ENCODE results near the gene CUL7. TPM values are rescaled to one million over a fixed set of nuclear protein-coding genes. Genes with fewer than 3 reads are reported as not detected.

The CUL7 gene
- total and polyA plus RNA-seq, 2 of the 8 experiments (the other 6 are each of a cell fraction or from before 2014, with no cell fraction given): 10.8 to 15.0 TPM

- 90% methylated on average over 3 of the region's 4 CpGs; no CpG with 5 or more reads in 1 of the 2 experiments for WGBS, 2 experiments (ENCODE audit: extremely low coverage in 1 of 2, insufficient coverage in 1 of 2, insufficient read length in 1 of 2, insufficient replicate concordance in 2 of 2, low coverage in 1 of 2, low lambda C conversion rate in 2 of 2, missing lambda C conversion rate in 1 of 2)
- H3K4me3 ChIP-seq (ENCODE audit: extremely low read depth in 1 of 4, insufficient read depth in 2 of 4, low read depth in 3 of 4, low read length in 4 of 4): no peak overlapping the region
- H3K23ac ChIP-seq (ENCODE audit: insufficient read length): no peak overlapping the region
- POLR2A ChIA-PET (ENCODE audit: partially characterized antibody): interaction anchor here (1.0 to 29.7 kb wide), 7 partner anchors 7 to 127 kb away, joined by 3 to 584 read pairs (median 7); partner anchors contain the start of genes CNPY3, CUL7, KLC4 and KLHDC3
- H2BK12ac ChIP-seq (ENCODE audit: low read depth, low read length): no peak overlapping the region
- no peak overlapping the region for H2BK5ac ChIP-seq (ENCODE audit: low read depth, low read length)
- peaks cover 2 to 35% (median 14%) of the 10 kb centered on the region in 4 experiments; a peak in 5 of 8 replicates for H3K36me3 ChIP-seq (ENCODE audit: control insufficient read depth in 2 of 4, insufficient read depth in 4 of 4, low read length in 3 of 4)
- no peak overlapping the region for H3K4me2 ChIP-seq (ENCODE audit: insufficient read depth in 1 of 2, low read depth in 2 of 2, low read length in 2 of 2)
- peak overlapping the region; percentile 77; the same call in 1 of the 2 replicates for H4K8ac ChIP-seq (ENCODE audit: extremely low read depth, insufficient read depth, low read length)
- H2BK120ac ChIP-seq (replicated peaks; ENCODE audit: low read depth, low read length): no peak overlapping the region
- no peak overlapping the region for H3K14ac ChIP-seq (ENCODE audit: insufficient read length)
- H4K20me1 ChIP-seq (replicated peaks in 1 of 2; ENCODE audit: control insufficient read depth in 1 of 2, insufficient read depth in 2 of 2, low read length in 2 of 2): peaks cover 2 to 16% of the 10 kb centered on the region in 2 experiments
- no peak overlapping the region for H3K27ac ChIP-seq (ENCODE audit: low read depth, low read length)
- peaks cover 2% of the 10 kb centered on the region; the same call in 1 of the 2 replicates for H3K23me2 ChIP-seq (ENCODE audit: low read depth, low read length)
- no peaks in the 10 kb centered on the region for H3K27me3 ChIP-seq (replicated peaks in 1 of 4; ENCODE audit: control insufficient read depth in 3 of 4, extremely low read depth in 1 of 4, insufficient read depth in 3 of 4, low read length in 3 of 4)
- no peak overlapping the region for H2AK5ac ChIP-seq (ENCODE audit: low read depth, low read length)
- no peak overlapping the region for H4K91ac ChIP-seq (replicated peaks; ENCODE audit: insufficient read length, low read length)
- TF ChIP-seq ASH2L (IDR thresholded peaks at IDR 0.05; ENCODE audit: low read length) (no peak), POLR2A (IDR thresholded peaks at IDR 0.05; ENCODE audit: control extremely low read depth in 1 of 2, low read depth in 2 of 2, low read length in 2 of 2) (peak in 1 of 2 experiments; percentile 37; a peak in 1 of 3 replicates), E2F6 (IDR thresholded peaks at IDR 0.05) (no peak), CTBP2 (IDR thresholded peaks at IDR 0.05; ENCODE audit: borderline replicate concordance, insufficient read depth, insufficient read length, low read length) (no peak), SIX5 (IDR thresholded peaks at IDR 0.05; ENCODE audit: low read depth, low read length) (no peak), CEBPB (IDR thresholded peaks at IDR 0.05; ENCODE audit: low read depth, low read length) (no peak)
- no peak overlapping the region for H2BK20ac ChIP-seq (ENCODE audit: low read length)
- H3K18ac ChIP-seq (ENCODE audit: extremely low read depth, low read length): no peak overlapping the region
- no peak for FAIRE-seq
- CTCF ChIA-PET (ENCODE audit: partially characterized antibody): interaction anchor here (0.6 to 2.2 kb wide), 9 partner anchors 9 to 304 kb away, joined by 3 to 5 read pairs (median 3); no protein-coding TSS in a partner anchor
- no peak overlapping the region for H3K56ac ChIP-seq (replicated peaks; ENCODE audit: insufficient read length, low read depth, low read length)
- no peaks in the 10 kb centered on the region for H3K9me3 ChIP-seq (ENCODE audit: insufficient read depth in 2 of 2, low read depth in 1 of 2, low read length in 1 of 2)
- H3K79me2 ChIP-seq (ENCODE audit: control insufficient read depth in 1 of 2, insufficient read depth in 2 of 2, low read length in 2 of 2): no peaks in the 10 kb centered on the region
- DNase-seq (ENCODE audit: low read depth in 1 of 2, low spot score in 2 of 2): no peak
- no peak overlapping the region for H3K9ac ChIP-seq (replicated peaks in 1 of 4; ENCODE audit: extremely low read depth in 1 of 4, low read depth in 3 of 4, low read length in 3 of 4)
- H3K79me1 ChIP-seq (ENCODE audit: low read depth, low read length): no peaks in the 10 kb centered on the region
- no peak overlapping the region for H3K4ac ChIP-seq (replicated peaks; ENCODE audit: insufficient read length, low read depth, low read length)
- no peak overlapping the region for H4K5ac ChIP-seq (ENCODE audit: insufficient read length, low read depth, low read length)
- no peak overlapping the region for H2BK15ac ChIP-seq (ENCODE audit: low read length)
- no peak overlapping the region for H2AFZ ChIP-seq (ENCODE audit: low read length)
- H3K4me1 ChIP-seq (replicated peaks in 1 of 4; ENCODE audit: control insufficient read depth in 3 of 4, insufficient read depth in 4 of 4, low read length in 3 of 4): no peaks in the 10 kb centered on the region
Observed at GRCh38 chr6:43035495-43036194, 18.0 kb downstream of the CUL7 start.
